ENCODE data around the gene WDR46. TPM values are rescaled to one million over a fixed set of nuclear protein-coding genes. Genes with fewer than 3 reads are reported as not detected.
A peak's percentile ranks its signal among the peaks of the same experiment; 100 is the strongest.

Gene WDR46
- total and polyA plus RNA-seq, 2 of the 13 experiments (the other 11 are each of a cell fraction or from before 2014, with no cell fraction given) = 47.4 to 105 TPM

DNA sequence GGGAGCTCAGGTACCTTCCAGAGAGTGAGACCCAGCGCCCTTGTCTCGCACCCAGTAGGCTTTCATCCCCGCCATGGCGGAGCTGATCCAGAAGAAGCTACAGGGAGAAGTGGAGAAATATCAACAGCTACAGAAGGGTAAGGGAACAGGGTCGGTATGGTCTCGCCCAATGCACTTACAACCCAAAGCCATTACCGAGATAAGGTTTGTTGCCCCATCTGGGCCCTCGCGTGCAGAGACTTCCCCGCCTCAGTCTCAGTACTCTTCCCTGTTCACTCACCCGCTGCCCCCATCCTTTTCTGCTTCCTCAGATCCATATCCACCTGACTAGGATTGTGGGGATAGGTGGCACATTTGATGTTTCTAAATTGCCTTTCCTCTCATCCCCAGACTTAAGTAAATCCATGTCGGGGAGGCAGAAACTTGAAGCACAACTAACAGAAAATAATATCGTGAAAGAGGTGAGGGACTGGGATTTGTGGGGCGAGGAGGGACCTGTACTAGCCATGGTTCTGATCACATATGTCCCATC lies 811 bp upstream of the WDR46 start:
- in situ Hi-C loops (cut with HindIII; ENCODE audit: extremely low pct_ligation_motif_present, low pct_unique_long_range_greater_than_20kb) = loop anchor here (25.0 kb wide), 1 partner anchor 122 kb away; the partner anchor contains the start of genes CUTA, PHF1 and SYNGAP1
- DNase-seq (ENCODE audit: low spot score) = no peak
- H3K36me3 ChIP-seq (replicated peaks in 1 of 2; ENCODE audit: control insufficient read depth in 1 of 2, insufficient read depth in 2 of 2, low read length in 2 of 2) = peaks cover 16 to 42% of the 10 kb centered on the region in 2 experiments
- POLR2A ChIA-PET = interaction anchor here (0.7 to 3.4 kb wide), 16 partner anchors 8 to 318 kb away, joined by 3 to 41 read pairs (median 8); partner anchors contain the start of genes B3GALT4, CUTA, HSD17B8 and PHF1
- H3K4me2 ChIP-seq (ENCODE audit: low read depth, low read length) = peak overlapping the region; percentile 99
- peak overlapping the region; percentile 56 for H3K27ac ChIP-seq (ENCODE audit: extremely low read length, insufficient read depth, low read length)
- WGBS (ENCODE audit: low lambda C conversion rate) = 1% methylated on average over 14 of the region's 14 CpGs
- TSS peak; percentile 89 for BruUV-seq (replicated peaks)
- FAIRE-seq = no peak
- CTCF ChIA-PET (ENCODE audit: low intra/inter-chr PET ratio, low total read pairs) = interaction anchor here (1.2 to 1.4 kb wide), 2 partner anchors 8 to 10 kb away, joined by 3 read pairs; no protein-coding TSS in a partner anchor
- H3K9me3 ChIP-seq (ENCODE audit: low read length) = no peaks in the 10 kb centered on the region
- ATAC-seq = peak; percentile 36
- no peaks in the 10 kb centered on the region; a peak in 1 of 5 replicates for H3K27me3 ChIP-seq (ENCODE audit: control insufficient read depth in 1 of 2, insufficient read depth in 2 of 2, low read length in 2 of 2)
- H2AFZ ChIP-seq (ENCODE audit: low read length) = no peak overlapping the region
- peak overlapping the region; percentile 73 to 96 (median 94) for H3K4me3 ChIP-seq (replicated peaks in 1 of 3; ENCODE audit: insufficient read depth in 1 of 3, low read depth in 2 of 3, low read length in 3 of 3)
- peak overlapping the region; percentile 92 for H3K9ac ChIP-seq (ENCODE audit: insufficient read depth, low read depth, low read length)
- peaks cover 22% of the 10 kb centered on the region for H3K4me1 ChIP-seq (ENCODE audit: insufficient read depth, low read length)
- no peaks in the 10 kb centered on the region for H4K20me1 ChIP-seq (ENCODE audit: insufficient read depth, low read length)
- peaks cover 27% of the 10 kb centered on the region for H3K79me2 ChIP-seq (ENCODE audit: insufficient read depth, low read length)
- intact Hi-C loops (cut with micrococcal nuclease; ENCODE audit: unreplicated experiment) = loop anchor here (1.0 kb wide), 1 partner anchor 8 kb away; the partner anchor contains the start of gene RGL2
- TF ChIP-seq ZNF281 (CRISPR knock-in tag; IDR thresholded peaks at IDR 0.05; ENCODE audit: borderline replicate concordance) (peak; percentile 5; the same call in 1 of the 2 replicates), DR1 (CRISPR knock-in tag; IDR thresholded peaks at IDR 0.05) (0 out of 2 replicates have a peak, but pooled peaks have one; percentile 29), ZBTB37 (CRISPR knock-in tag; IDR thresholded peaks at IDR 0.05) (peak; percentile 18; the same call in 1 of the 2 replicates), KDM3A (CRISPR knock-in tag; IDR thresholded peaks at IDR 0.05; ENCODE audit: low read depth) (no peak), ZNF563 (CRISPR knock-in tag; IDR thresholded peaks at IDR 0.05) (0 out of 2 replicates have a peak, but pooled peaks have one; percentile 8), ZNF660 (CRISPR knock-in tag; IDR thresholded peaks at IDR 0.05; ENCODE audit: borderline replicate concordance, low read depth) (0 out of 2 replicates have a peak, but pooled peaks have one; percentile 52), ZFX (CRISPR knock-in tag; IDR thresholded peaks at IDR 0.05; ENCODE audit: low read depth) (no peak), PITX1 (CRISPR knock-in tag; IDR thresholded peaks at IDR 0.05) (peak; percentile 13; the same call in 1 of the 2 replicates), ZNF619 (CRISPR knock-in tag; IDR thresholded peaks at IDR 0.05) (peak; percentile 58; the same call in 1 of the 2 replicates), BRD4 (CRISPR knock-in tag; IDR thresholded peaks at IDR 0.05) (0 out of 2 replicates have a peak, but pooled peaks have one; percentile 42), ATF1 (CRISPR knock-in tag; IDR thresholded peaks at IDR 0.05) (no peak), FOXK1 (CRISPR knock-in tag; IDR thresholded peaks at IDR 0.05; ENCODE audit: borderline replicate concordance, low read depth) (no peak), RXRA (CRISPR knock-in tag; IDR thresholded peaks at IDR 0.05) (no peak), CSRNP2 (CRISPR knock-in tag; conservative IDR thresholded peaks at IDR 0.05; ENCODE audit: low read depth) (no peak), ZNF781 (CRISPR knock-in tag; IDR thresholded peaks at IDR 0.05; ENCODE audit: borderline replicate concordance, not compliant biosample characterization) (peak; percentile 38), PHF21A (CRISPR knock-in tag; IDR thresholded peaks at IDR 0.05) (peak; percentile 3; the same call in 1 of the 2 replicates), MZF1 (CRISPR knock-in tag; IDR thresholded peaks at IDR 0.05; ENCODE audit: borderline replicate concordance) (no peak), POGZ (CRISPR knock-in tag; IDR thresholded peaks at IDR 0.05) (no peak)
